GM23338 (cell line): ENCODE data around the gene ISCU. TPM values are rescaled to one million over a fixed set of nuclear protein-coding genes. Genes with fewer than 3 reads are reported as not detected.

ENCODE experiments used
- ATAC-seq: fragments of 200-7000 bp; cut with Tn5 transposase; 3 replicates; pipeline ENCODE4 v1.9.1; 2020
- DNase-seq: peaks from one replicate; pipeline ENCODE4 v3.0.0-alpha.2; 2015; ENCODE audit warnings: low spot score
- H2AFZ ChIP-seq: fragments of 200-600 bp; sonication (generic); 2 replicates; pipeline ENCODE4 v1.8.0; 2016; ENCODE audit warnings: antibody characterized with exemption, mild to moderate bottlenecking, moderate library complexity
- H3F3A ChIP-seq: fragments of 200-600 bp; sonication (generic); replicated peaks from 2 replicates; pipeline ENCODE4 v1.8.0; 2017; ENCODE audit warnings: antibody characterized with exemption, mixed run types, low read depth
- H3K27ac ChIP-seq: fragments of 200-600 bp; sonication (generic); 2 replicates; pipeline ENCODE4 v1.6.1; 2016; ENCODE audit warnings: low read depth
- H3K27me3 ChIP-seq: fragments of 200-600 bp; sonication (generic); 2 replicates; pipeline ENCODE4 v1.8.0; 2016; ENCODE audit warnings: mild to moderate bottlenecking, mixed run types, moderate library complexity; ENCODE audit not compliant: insufficient read depth
- H3K36me3 ChIP-seq: fragments of 200-600 bp; sonication (generic); 2 replicates; pipeline ENCODE4 v1.8.0; 2016; ENCODE audit warnings: mild to moderate bottlenecking; ENCODE audit not compliant: insufficient read depth
- H3K4me1 ChIP-seq: fragments of 200-600 bp; sonication (generic); 2 replicates; pipeline ENCODE4 v1.8.0; 2016; ENCODE audit warnings: mild to moderate bottlenecking, moderate library complexity; ENCODE audit not compliant: insufficient read depth
- H3K4me2 ChIP-seq: fragments of 200-600 bp; sonication (generic); 2 replicates; pipeline ENCODE4 v1.7.1; 2017; ENCODE audit warnings: mixed run types
- H3K4me3 ChIP-seq: fragments of 200-600 bp; sonication (generic); 2 replicates; pipeline ENCODE4 v1.6.1; 2016; ENCODE audit warnings: mixed run types
- H3K79me2 ChIP-seq: fragments of 200-600 bp; sonication (generic); replicated peaks from 2 replicates; pipeline ENCODE4 v1.8.0; 2017; ENCODE audit warnings: mild to moderate bottlenecking; ENCODE audit not compliant: insufficient read depth
- H3K9me2 ChIP-seq: fragments of 200-600 bp; sonication (generic); 2 replicates; pipeline ENCODE4 v1.8.0; 2017; ENCODE audit not compliant: insufficient read depth
- H4K20me1 ChIP-seq: fragments of 200-600 bp; sonication (generic); replicated peaks from 2 replicates; pipeline ENCODE4 v1.8.0; 2017; ENCODE audit warnings: mild to moderate bottlenecking; ENCODE audit not compliant: insufficient read depth
- H3K27ac Mint-ChIP-seq: 2 replicates; pipeline ENCODE4 v1.8.0; 2020; ENCODE audit warnings: inconsistent platforms, mild to moderate bottlenecking, moderate library complexity, mixed read lengths
- H3K27me3 Mint-ChIP-seq: 3 replicates; pipeline ENCODE4 v1.8.0; 2022; ENCODE audit warnings: low read depth, mild to moderate bottlenecking, moderate library complexity, mixed read lengths, inconsistent platforms; ENCODE audit not compliant: insufficient read depth, poor library complexity
- H3K36me3 Mint-ChIP-seq: 3 replicates; pipeline ENCODE4 v1.8.0; 2021; ENCODE audit warnings: low read depth, mild to moderate bottlenecking, inconsistent platforms, moderate library complexity, mixed read lengths
- H3K4me1 Mint-ChIP-seq: 3 replicates; pipeline ENCODE4 v1.8.0; 2020; ENCODE audit warnings: mild to moderate bottlenecking, inconsistent platforms, mixed read lengths
- H3K4me3 Mint-ChIP-seq: 3 replicates; pipeline ENCODE4 v1.8.0; 2021; ENCODE audit warnings: moderate library complexity, mild to moderate bottlenecking, inconsistent platforms, mixed read lengths
- H3K9me3 Mint-ChIP-seq: 3 replicates; pipeline ENCODE4 v1.8.0; 2020; ENCODE audit warnings: moderate library complexity, mild to moderate bottlenecking, inconsistent platforms, mixed read lengths
- CREB1 ChIP-seq: fragments of 250-450 bp; sonication (Bioruptor Pico); IDR thresholded peaks from 2 replicates; pipeline ENCODE4 v1.5.0; 2020; ENCODE audit warnings: low read depth, mild to moderate bottlenecking, moderate library complexity
- EZH2 ChIP-seq: fragments of 200-600 bp; sonication (generic); IDR thresholded peaks from one replicate; pipeline ENCODE4 v1.8.0; 2017; ENCODE audit warnings: antibody characterized with exemption, mild to moderate bottlenecking, low read depth; ENCODE audit not compliant: unreplicated experiment
- EZH2phosphoT487 ChIP-seq: fragments of 200-600 bp; sonication (generic); IDR thresholded peaks from one replicate; pipeline ENCODE4 v1.8.1; 2018; ENCODE audit warnings: antibody characterized with exemption; ENCODE audit not compliant: unreplicated experiment
- JUNB ChIP-seq: IDR thresholded peaks from one replicate; pipeline ENCODE4 v1.6.1; 2016; ENCODE audit warnings: antibody characterized with exemption; ENCODE audit not compliant: unreplicated experiment
- NANOG ChIP-seq: IDR thresholded peaks from 2 replicates; pipeline ENCODE4 v1.6.1; 2016; ENCODE audit warnings: antibody characterized with exemption, borderline replicate concordance
- POLR2AphosphoS5 ChIP-seq: IDR thresholded peaks from 2 replicates; pipeline ENCODE4 v1.6.1; 2016; ENCODE audit warnings: antibody characterized with exemption, low read depth
- REST ChIP-seq: IDR thresholded peaks from one replicate; pipeline ENCODE4 v1.6.1; 2018; ENCODE audit warnings: antibody characterized with exemption; ENCODE audit not compliant: unreplicated experiment
- STAT1 ChIP-seq: IDR thresholded peaks from one replicate; pipeline ENCODE4 v1.6.1; 2016; ENCODE audit warnings: antibody characterized with exemption; ENCODE audit not compliant: unreplicated experiment
- ZNF114 ChIP-seq: fragments of 250-450 bp; sonication (Bioruptor Pico); IDR thresholded peaks from 2 replicates; pipeline ENCODE4 v1.5.0; 2020; ENCODE audit warnings: mild to moderate bottlenecking, moderate library complexity
- ZNF331 ChIP-seq: fragments of 250-450 bp; sonication (Bioruptor Pico); IDR thresholded peaks from 2 replicates; pipeline ENCODE4 v1.5.0; 2020; ENCODE audit warnings: low read depth, mild to moderate bottlenecking, moderate library complexity
- polyA plus RNA-seq: library from polyadenylated mRNA; unstranded; fragments of >200 nt; fragmentation: Nextera tagmentation; extraction: Ambion mirVana; gene quantifications from 2 replicates; pipeline ENCODE4 v1.2.1, GENCODE V29; 2016
- total RNA-seq: library from RNA; depleted of rRNA; stranded (reverse); fragments of >200 nt; shearing (Covaris generic); gene quantifications from 2 replicates; pipeline ENCODE4 v1.2.3, GENCODE V29; 2014
- TF ChIP-seq, protein P1 (sequence below), 2 experiments: fragments of 200-600 bp in 1 of 2; sonication (generic) in 1 of 2; conservative IDR thresholded peaks; 2 replicates each; pipeline versions ENCODE4 v1.5.1 to v1.6.1; 2016 to 2017; ENCODE audit warnings: antibody characterized with exemption in 2 of 2, low read depth in 2 of 2, mild to moderate bottlenecking in 2 of 2, moderate library complexity in 1 of 2
- TF ChIP-seq, protein P2 (sequence below): IDR thresholded peaks from 2 replicates; pipeline ENCODE4 v1.6.1; 2016; ENCODE audit warnings: antibody characterized with exemption
- TF ChIP-seq, protein P3 (sequence below): fragments of 250-450 bp; sonication (Bioruptor Pico); IDR thresholded peaks from 2 replicates; pipeline ENCODE4 v1.5.0; 2020; ENCODE audit warnings: mild to moderate bottlenecking, moderate library complexity

The ISCU gene
- total and polyA plus RNA-seq, 2 experiments from 2014 or later: 123 to 129 TPM

DNA sequence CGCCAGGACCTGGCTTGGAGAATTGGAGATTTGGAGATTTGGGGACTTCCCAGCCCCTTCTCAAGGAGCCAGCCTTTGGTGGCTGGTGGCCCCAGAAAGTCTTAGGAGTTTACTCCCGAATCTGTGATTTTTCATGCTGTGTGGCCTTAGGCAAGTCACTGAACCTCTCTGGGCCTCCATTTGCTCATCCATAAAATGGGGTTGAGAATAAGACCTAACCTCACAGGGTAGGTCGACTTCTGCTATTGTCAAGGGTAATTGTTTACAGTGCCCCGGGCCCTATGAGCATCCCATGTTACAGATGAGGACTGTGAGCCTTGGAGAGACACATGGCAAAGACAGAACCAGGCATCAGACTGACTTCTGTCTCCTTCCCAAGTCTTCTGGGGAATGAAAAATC lies 51.6 kb downstream of the ISCU start:
- TF ChIP-seq ZNF331 (CRISPR knock-in tag) (no peak), EZH2phosphoT487 (no peak), STAT1 (no peak), EZH2 (no peak), JUNB (no peak), POLR2AphosphoS5 (no peak), ZNF114 (CRISPR knock-in tag) (no peak), REST (no peak), CREB1 (CRISPR knock-in tag) (no peak), NANOG (no peak)
- TF ChIP-seq, protein P1, sequence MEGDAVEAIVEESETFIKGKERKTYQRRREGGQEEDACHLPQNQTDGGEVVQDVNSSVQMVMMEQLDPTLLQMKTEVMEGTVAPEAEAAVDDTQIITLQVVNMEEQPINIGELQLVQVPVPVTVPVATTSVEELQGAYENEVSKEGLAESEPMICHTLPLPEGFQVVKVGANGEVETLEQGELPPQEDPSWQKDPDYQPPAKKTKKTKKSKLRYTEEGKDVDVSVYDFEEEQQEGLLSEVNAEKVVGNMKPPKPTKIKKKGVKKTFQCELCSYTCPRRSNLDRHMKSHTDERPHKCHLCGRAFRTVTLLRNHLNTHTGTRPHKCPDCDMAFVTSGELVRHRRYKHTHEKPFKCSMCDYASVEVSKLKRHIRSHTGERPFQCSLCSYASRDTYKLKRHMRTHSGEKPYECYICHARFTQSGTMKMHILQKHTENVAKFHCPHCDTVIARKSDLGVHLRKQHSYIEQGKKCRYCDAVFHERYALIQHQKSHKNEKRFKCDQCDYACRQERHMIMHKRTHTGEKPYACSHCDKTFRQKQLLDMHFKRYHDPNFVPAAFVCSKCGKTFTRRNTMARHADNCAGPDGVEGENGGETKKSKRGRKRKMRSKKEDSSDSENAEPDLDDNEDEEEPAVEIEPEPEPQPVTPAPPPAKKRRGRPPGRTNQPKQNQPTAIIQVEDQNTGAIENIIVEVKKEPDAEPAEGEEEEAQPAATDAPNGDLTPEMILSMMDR (conservative IDR thresholded peaks at IDR 0.05; ENCODE audit: low read depth in 2 of 2): no peak
- TF ChIP-seq, protein P2, sequence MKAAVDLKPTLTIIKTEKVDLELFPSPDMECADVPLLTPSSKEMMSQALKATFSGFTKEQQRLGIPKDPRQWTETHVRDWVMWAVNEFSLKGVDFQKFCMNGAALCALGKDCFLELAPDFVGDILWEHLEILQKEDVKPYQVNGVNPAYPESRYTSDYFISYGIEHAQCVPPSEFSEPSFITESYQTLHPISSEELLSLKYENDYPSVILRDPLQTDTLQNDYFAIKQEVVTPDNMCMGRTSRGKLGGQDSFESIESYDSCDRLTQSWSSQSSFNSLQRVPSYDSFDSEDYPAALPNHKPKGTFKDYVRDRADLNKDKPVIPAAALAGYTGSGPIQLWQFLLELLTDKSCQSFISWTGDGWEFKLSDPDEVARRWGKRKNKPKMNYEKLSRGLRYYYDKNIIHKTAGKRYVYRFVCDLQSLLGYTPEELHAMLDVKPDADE: no peak
- TF ChIP-seq, protein P3, sequence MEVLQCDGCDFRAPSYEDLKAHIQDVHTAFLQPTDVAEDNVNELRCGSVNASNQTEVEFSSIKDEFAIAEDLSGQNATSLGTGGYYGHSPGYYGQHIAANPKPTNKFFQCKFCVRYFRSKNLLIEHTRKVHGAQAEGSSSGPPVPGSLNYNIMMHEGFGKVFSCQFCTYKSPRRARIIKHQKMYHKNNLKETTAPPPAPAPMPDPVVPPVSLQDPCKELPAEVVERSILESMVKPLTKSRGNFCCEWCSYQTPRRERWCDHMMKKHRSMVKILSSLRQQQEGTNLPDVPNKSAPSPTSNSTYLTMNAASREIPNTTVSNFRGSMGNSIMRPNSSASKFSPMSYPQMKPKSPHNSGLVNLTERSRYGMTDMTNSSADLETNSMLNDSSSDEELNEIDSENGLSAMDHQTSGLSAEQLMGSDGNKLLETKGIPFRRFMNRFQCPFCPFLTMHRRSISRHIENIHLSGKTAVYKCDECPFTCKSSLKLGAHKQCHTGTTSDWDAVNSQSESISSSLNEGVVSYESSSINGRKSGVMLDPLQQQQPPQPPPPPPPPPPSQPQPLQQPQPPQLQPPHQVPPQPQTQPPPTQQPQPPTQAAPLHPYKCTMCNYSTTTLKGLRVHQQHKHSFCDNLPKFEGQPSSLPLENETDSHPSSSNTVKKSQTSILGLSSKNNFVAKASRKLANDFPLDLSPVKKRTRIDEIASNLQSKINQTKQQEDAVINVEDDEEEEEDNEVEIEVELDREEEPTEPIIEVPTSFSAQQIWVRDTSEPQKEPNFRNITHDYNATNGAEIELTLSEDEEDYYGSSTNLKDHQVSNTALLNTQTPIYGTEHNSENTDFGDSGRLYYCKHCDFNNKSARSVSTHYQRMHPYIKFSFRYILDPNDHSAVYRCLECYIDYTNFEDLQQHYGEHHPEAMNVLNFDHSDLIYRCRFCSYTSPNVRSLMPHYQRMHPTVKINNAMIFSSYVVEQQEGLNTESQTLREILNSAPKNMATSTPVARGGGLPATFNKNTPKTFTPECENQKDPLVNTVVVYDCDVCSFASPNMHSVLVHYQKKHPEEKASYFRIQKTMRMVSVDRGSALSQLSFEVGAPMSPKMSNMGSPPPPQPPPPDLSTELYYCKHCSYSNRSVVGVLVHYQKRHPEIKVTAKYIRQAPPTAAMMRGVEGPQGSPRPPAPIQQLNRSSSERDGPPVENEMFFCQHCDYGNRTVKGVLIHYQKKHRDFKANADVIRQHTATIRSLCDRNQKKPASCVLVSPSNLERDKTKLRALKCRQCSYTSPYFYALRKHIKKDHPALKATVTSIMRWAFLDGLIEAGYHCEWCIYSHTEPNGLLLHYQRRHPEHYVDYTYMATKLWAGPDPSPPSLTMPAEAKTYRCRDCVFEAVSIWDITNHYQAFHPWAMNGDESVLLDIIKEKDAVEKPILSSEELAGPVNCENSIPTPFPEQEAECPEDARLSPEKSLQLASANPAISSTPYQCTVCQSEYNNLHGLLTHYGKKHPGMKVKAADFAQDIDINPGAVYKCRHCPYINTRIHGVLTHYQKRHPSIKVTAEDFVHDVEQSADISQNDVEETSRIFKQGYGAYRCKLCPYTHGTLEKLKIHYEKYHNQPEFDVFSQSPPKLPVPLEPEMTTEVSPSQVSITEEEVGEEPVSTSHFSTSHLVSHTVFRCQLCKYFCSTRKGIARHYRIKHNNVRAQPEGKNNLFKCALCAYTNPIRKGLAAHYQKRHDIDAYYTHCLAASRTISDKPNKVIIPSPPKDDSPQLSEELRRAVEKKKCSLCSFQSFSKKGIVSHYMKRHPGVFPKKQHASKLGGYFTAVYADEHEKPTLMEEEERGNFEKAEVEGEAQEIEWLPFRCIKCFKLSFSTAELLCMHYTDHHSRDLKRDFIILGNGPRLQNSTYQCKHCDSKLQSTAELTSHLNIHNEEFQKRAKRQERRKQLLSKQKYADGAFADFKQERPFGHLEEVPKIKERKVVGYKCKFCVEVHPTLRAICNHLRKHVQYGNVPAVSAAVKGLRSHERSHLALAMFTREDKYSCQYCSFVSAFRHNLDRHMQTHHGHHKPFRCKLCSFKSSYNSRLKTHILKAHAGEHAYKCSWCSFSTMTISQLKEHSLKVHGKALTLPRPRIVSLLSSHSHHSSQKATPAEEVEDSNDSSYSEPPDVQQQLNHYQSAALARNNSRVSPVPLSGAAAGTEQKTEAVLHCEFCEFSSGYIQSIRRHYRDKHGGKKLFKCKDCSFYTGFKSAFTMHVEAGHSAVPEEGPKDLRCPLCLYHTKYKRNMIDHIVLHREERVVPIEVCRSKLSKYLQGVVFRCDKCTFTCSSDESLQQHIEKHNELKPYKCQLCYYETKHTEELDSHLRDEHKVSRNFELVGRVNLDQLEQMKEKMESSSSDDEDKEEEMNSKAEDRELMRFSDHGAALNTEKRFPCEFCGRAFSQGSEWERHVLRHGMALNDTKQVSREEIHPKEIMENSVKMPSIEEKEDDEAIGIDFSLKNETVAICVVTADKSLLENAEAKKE (CRISPR knock-in tag): no peak
- H3K4me2 ChIP-seq: no peak overlapping the region
- H3K4me3 ChIP-seq: no peak overlapping the region
- no peak overlapping the region for H3K27ac Mint-ChIP-seq
- H3K36me3 ChIP-seq: no peaks in the 10 kb centered on the region
- peaks cover 12% of the 10 kb centered on the region for H3K4me1 Mint-ChIP-seq
- DNase-seq (no peak), ATAC-seq (no peak)
- no peaks in the 10 kb centered on the region for H3K79me2 ChIP-seq
- no peak overlapping the region for H3K27ac ChIP-seq
- no peak overlapping the region for H3K4me3 Mint-ChIP-seq
- H3K9me2 ChIP-seq: no peaks in the 10 kb centered on the region
- no peaks in the 10 kb centered on the region for H4K20me1 ChIP-seq
- no peak overlapping the region for H2AFZ ChIP-seq
- peaks cover 9% of the 10 kb centered on the region for H3K27me3 Mint-ChIP-seq
- peaks cover 3% of the 10 kb centered on the region; the same call in 1 of the 3 replicates for H3K36me3 Mint-ChIP-seq
- H3K27me3 ChIP-seq: no peaks in the 10 kb centered on the region
- no peaks in the 10 kb centered on the region; the same call in 1 of the 2 replicates for H3K4me1 ChIP-seq
- H3K9me3 Mint-ChIP-seq: peaks cover 7% of the 10 kb centered on the region
- H3F3A ChIP-seq: no peaks in the 10 kb centered on the region
